ENCODE data around the gene MIF. TPM values are rescaled to one million over a fixed set of nuclear protein-coding genes. Genes with fewer than 3 reads are reported as not detected.

MIF gene
- total and polyA plus RNA-seq, 2 donors from 2014 or later: 505 to 1,211 TPM

GRCh38 chr22:23888615-23889401 lies 5.4 kb upstream of the MIF start:
- no peak for TF ChIP-seq CTCF (IDR thresholded peaks at IDR 0.05; ENCODE audit: borderline replicate concordance, extremely low read depth, insufficient read depth)
- H3K9me3 ChIP-seq (ENCODE audit: control insufficient read depth in 2 of 3, insufficient read depth in 1 of 3, low read length in 3 of 3): no peaks in the 10 kb centered on the region
- H3K9ac ChIP-seq (ENCODE audit: low read length in 3 of 3): no peak overlapping the region
- FAIRE-seq (no peak), DNase-seq (no peak)
- no peaks in the 10 kb centered on the region for H3K27me3 ChIP-seq (ENCODE audit: control insufficient read depth, insufficient read depth, low read length)
- H3K4me3 ChIP-seq (ENCODE audit: low read length in 3 of 3): no peak overlapping the region
- no peak overlapping the region for H3K27ac ChIP-seq (ENCODE audit: low read depth in 2 of 2, low read length in 2 of 2)
- intact Hi-C loops (cut with DNase I): no loop called here
- H3K36me3 ChIP-seq (ENCODE audit: control insufficient read depth in 2 of 3, insufficient read depth in 3 of 3, low read length in 3 of 3): peaks cover 0 to 13% (median 0%) of the 10 kb centered on the region in 3 donors
- peaks cover 0 to 15% (median 9%) of the 10 kb centered on the region in 3 donors for H3K4me1 ChIP-seq (ENCODE audit: control insufficient read depth in 2 of 3, insufficient read depth in 2 of 3, low read depth in 1 of 3, low read length in 3 of 3)

DNA sequence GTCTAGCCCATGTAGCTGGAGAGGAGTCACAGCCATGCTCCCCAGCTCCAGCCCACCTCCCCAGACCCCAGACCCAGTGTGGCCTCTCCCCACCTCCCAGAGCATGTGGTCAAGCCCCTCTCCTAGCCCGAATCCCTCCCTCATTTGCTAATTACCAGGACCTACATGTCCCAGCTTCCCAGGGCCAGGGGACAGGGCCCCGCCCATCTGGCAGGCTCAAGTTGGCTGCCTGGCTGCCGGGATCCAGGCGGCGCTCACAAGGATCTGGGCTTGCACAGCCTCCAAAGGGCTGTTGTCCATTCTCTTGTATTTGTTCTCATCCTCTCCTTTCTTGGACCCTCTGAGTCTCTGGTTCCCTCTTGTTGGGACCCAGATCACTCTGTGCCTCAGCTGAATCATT lies 4.6 kb upstream of the MIF start:
- FAIRE-seq: no peak
- intact Hi-C loops (cut with DNase I): no loop called here

DNA sequence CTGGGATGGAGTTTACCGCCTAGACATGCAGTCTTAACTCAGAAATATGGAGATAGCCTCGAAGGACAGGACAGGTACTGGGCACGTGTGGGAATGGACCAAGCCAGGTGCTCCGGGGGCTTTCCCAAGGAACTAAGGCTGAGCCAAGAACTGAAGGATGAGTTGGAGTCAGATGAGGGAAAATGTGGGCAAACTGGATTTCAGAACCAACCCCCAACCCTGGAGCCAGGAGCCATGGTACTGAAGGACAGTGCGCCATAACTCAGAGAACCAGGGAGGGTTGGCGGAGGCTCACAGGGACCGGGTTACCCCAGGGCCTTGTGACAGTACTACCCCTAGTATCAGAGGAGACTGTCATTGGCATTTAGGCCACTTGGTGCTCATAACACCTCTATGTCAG lies 2.5 kb upstream of the MIF start:
- FAIRE-seq (no peak), DNase-seq (peak in 1 of 5 donors; percentile 35)
- Histone ChIP-seq H3K9me3 (ENCODE audit: control insufficient read depth in 2 of 3, insufficient read depth in 1 of 3, low read length in 3 of 3) (no peaks in the 10 kb centered on the region), H3K36me3 (ENCODE audit: control insufficient read depth in 2 of 3, insufficient read depth in 3 of 3, low read length in 3 of 3) (peaks cover 0 to 7% (median 2%) of the 10 kb centered on the region in 3 donors), H3K9ac (ENCODE audit: low read length in 3 of 3) (no peak overlapping the region), H3K27ac (ENCODE audit: low read depth in 2 of 2, low read length in 2 of 2) (no peak overlapping the region), H3K4me1 (ENCODE audit: control insufficient read depth in 2 of 3, insufficient read depth in 2 of 3, low read depth in 1 of 3, low read length in 3 of 3) (peaks cover 0 to 25% (median 17%) of the 10 kb centered on the region in 3 donors), H3K4me3 (ENCODE audit: low read length in 3 of 3) (no peak overlapping the region), H3K27me3 (ENCODE audit: control insufficient read depth, insufficient read depth, low read length) (no peaks in the 10 kb centered on the region)
- intact Hi-C loops (cut with DNase I): no loop called here
- no peak for TF ChIP-seq CTCF (IDR thresholded peaks at IDR 0.05; ENCODE audit: borderline replicate concordance, extremely low read depth, insufficient read depth)

More for the DNA sequence above, 4.6 kb upstream of the MIF start:
- no peak for TF ChIP-seq CTCF (IDR thresholded peaks at IDR 0.05; ENCODE audit: borderline replicate concordance, extremely low read depth, insufficient read depth)
- H3K4me1 ChIP-seq (ENCODE audit: control insufficient read depth in 2 of 3, insufficient read depth in 2 of 3, low read depth in 1 of 3, low read length in 3 of 3): peaks cover 0 to 17% (median 10%) of the 10 kb centered on the region in 3 donors
- DNase-seq: no peak
- H3K9ac ChIP-seq (ENCODE audit: low read length in 3 of 3): no peak overlapping the region
- no peak overlapping the region for H3K27ac ChIP-seq (ENCODE audit: low read depth in 2 of 2, low read length in 2 of 2)
- H3K27me3 ChIP-seq (ENCODE audit: control insufficient read depth, insufficient read depth, low read length): no peaks in the 10 kb centered on the region
- no peak overlapping the region for H3K4me3 ChIP-seq (ENCODE audit: low read length in 3 of 3)
- H3K9me3 ChIP-seq (ENCODE audit: control insufficient read depth in 2 of 3, insufficient read depth in 1 of 3, low read length in 3 of 3): no peaks in the 10 kb centered on the region
- H3K36me3 ChIP-seq (ENCODE audit: control insufficient read depth in 2 of 3, insufficient read depth in 3 of 3, low read length in 3 of 3): peaks cover 0 to 9% (median 0%) of the 10 kb centered on the region in 3 donors
